Measurements from ENCODE around the gene TRAF5.
"Not testable (repeated sequence)": the region's sequence is repeated elsewhere in the genome, so short reads cannot be mapped to it uniquely, and the experiment has no call there.

- TF ChIP-seq, protein P1, sequence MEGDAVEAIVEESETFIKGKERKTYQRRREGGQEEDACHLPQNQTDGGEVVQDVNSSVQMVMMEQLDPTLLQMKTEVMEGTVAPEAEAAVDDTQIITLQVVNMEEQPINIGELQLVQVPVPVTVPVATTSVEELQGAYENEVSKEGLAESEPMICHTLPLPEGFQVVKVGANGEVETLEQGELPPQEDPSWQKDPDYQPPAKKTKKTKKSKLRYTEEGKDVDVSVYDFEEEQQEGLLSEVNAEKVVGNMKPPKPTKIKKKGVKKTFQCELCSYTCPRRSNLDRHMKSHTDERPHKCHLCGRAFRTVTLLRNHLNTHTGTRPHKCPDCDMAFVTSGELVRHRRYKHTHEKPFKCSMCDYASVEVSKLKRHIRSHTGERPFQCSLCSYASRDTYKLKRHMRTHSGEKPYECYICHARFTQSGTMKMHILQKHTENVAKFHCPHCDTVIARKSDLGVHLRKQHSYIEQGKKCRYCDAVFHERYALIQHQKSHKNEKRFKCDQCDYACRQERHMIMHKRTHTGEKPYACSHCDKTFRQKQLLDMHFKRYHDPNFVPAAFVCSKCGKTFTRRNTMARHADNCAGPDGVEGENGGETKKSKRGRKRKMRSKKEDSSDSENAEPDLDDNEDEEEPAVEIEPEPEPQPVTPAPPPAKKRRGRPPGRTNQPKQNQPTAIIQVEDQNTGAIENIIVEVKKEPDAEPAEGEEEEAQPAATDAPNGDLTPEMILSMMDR (IDR thresholded peaks at IDR 0.05; ENCODE audit: low read length): not testable (repeated sequence)
- not testable (repeated sequence) for TF ChIP-seq EZH2 (optimal IDR thresholded peaks at IDR 0.05; ENCODE audit: low read depth, low read length)
Measured at GRCh38 chr1:211352055-211352454, 25.4 kb downstream of the TRAF5 start.
